HG03520 (cell line): ENCODE results near the gene TNFAIP3.

Source experiments
- ATAC-seq: cut with Tn5 transposase; IDR thresholded peaks from one replicate; pipeline ENCODE4 v1.9.1; 2021; ENCODE audit warnings: mild to moderate bottlenecking, moderate library complexity; ENCODE audit not compliant: unreplicated experiment

TNFAIP3 gene

GRCh38 chr6:137896647-137897046 lies 29.6 kb downstream of the TNFAIP3 start:
- no peak for ATAC-seq

- ATAC-seq: no peak
Observed at GRCh38 chr6:137900815-137901214, 33.8 kb downstream of the TNFAIP3 start.

GRCh38 chr6:137901454-137901853 lies 34.4 kb downstream of the TNFAIP3 start:
- ATAC-seq: no peak

- ATAC-seq: no peak
Observed at GRCh38 chr6:137902699-137903098, 35.6 kb downstream of the TNFAIP3 start.

GRCh38 chr6:137903274-137903932 lies 36.3 kb downstream of the TNFAIP3 start:
- no peak for ATAC-seq

- ATAC-seq: peak; percentile 72
Observed at GRCh38 chr6:137903933-137904821, 37.1 kb downstream of the TNFAIP3 start.

- ATAC-seq: peak; percentile 26
Observed at GRCh38 chr6:137904822-137905617, 38.0 kb downstream of the TNFAIP3 start.

- no peak for ATAC-seq
Observed at GRCh38 chr6:137906020-137906472, 39.0 kb downstream of the TNFAIP3 start.

GRCh38 chr6:137907170-137907569 lies 40.1 kb downstream of the TNFAIP3 start:
- ATAC-seq: no peak

- no peak for ATAC-seq
Observed at GRCh38 chr6:137909533-137909932, 42.5 kb downstream of the TNFAIP3 start.

- ATAC-seq: no peak
Observed at GRCh38 chr6:137910424-137910834, 43.4 kb downstream of the TNFAIP3 start.

- ATAC-seq: no peak
Observed at GRCh38 chr6:137910843-137911456, 43.9 kb downstream of the TNFAIP3 start.

GRCh38 chr6:137911675-137912191 lies 44.7 kb downstream of the TNFAIP3 start:
- ATAC-seq: peak; percentile 43

- no peak for ATAC-seq
Observed at GRCh38 chr6:137912813-137913212, 45.8 kb downstream of the TNFAIP3 start.

- no peak for ATAC-seq
Observed at GRCh38 chr6:137913434-137913833, 46.4 kb downstream of the TNFAIP3 start.

- ATAC-seq: no peak
Observed at GRCh38 chr6:137913996-137914529, 47.0 kb downstream of the TNFAIP3 start.

- no peak for ATAC-seq
Observed at GRCh38 chr6:137914530-137915193, 47.6 kb downstream of the TNFAIP3 start.

- ATAC-seq: no peak
Observed at GRCh38 chr6:137915790-137916189, 48.7 kb downstream of the TNFAIP3 start.

- ATAC-seq: no peak
Observed at GRCh38 chr6:137917551-137918325, 50.7 kb downstream of the TNFAIP3 start.
